ENCODE measurements around the gene TRIM56.
"Not testable (repeated sequence)": the region's sequence is repeated elsewhere in the genome, so short reads cannot be mapped to it uniquely, and the experiment has no call there.

The TRIM56 gene

GRCh38 chr7:101085162-101085964, at the start of gene TRIM56:
Gene TRIM56 (plus strand): TSS chr7:101085481. CDS start chr7:101087313, 1,832 bp downstream.
- peak; percentile 90 for DNase-seq

- no peak for DNase-seq
Observed at GRCh38 chr7:101035941-101036340, 49.3 kb upstream of the TRIM56 start.

- DNase-seq, result not testable (repeated sequence)
Observed at GRCh38 chr7:101041283-101041682, 44.0 kb upstream of the TRIM56 start.

GRCh38 chr7:101058355-101058754, 26.9 kb upstream of the TRIM56 start:
- DNase-seq, result peak; percentile 75

GRCh38 chr7:101059620-101059942, 25.7 kb upstream of the TRIM56 start:
- DNase-seq, result no peak

- DNase-seq, result no peak
Observed at GRCh38 chr7:101060992-101061391, 24.3 kb upstream of the TRIM56 start.

- not testable (repeated sequence) for DNase-seq
Observed at GRCh38 chr7:101064176-101064550, 21.1 kb upstream of the TRIM56 start.

- not testable (repeated sequence) for DNase-seq
Observed at GRCh38 chr7:101065162-101065561, 20.1 kb upstream of the TRIM56 start.

GRCh38 chr7:101066141-101066832, 19.0 kb upstream of the TRIM56 start:
- DNase-seq, result no peak

GRCh38 chr7:101066833-101067177, 18.5 kb upstream of the TRIM56 start:
- no peak for DNase-seq

GRCh38 chr7:101068401-101068800, 16.9 kb upstream of the TRIM56 start:
- no peak for DNase-seq

- DNase-seq, result not testable (repeated sequence)
Observed at GRCh38 chr7:101071362-101072104, 13.7 kb upstream of the TRIM56 start.

- no peak for DNase-seq
Observed at GRCh38 chr7:101075646-101076045, 9.6 kb upstream of the TRIM56 start.

GRCh38 chr7:101076183-101076582, 9.1 kb upstream of the TRIM56 start:
- not testable (repeated sequence) for DNase-seq

GRCh38 chr7:101077303-101078086, 7.8 kb upstream of the TRIM56 start:
- DNase-seq, result peak; percentile 81

- DNase-seq, result no peak
Observed at GRCh38 chr7:101081432-101081831, 3.8 kb upstream of the TRIM56 start.

GRCh38 chr7:101084865-101085161, 468 bp upstream of the TRIM56 start:
- DNase-seq, result no peak

- DNase-seq, result no peak
Observed at GRCh38 chr7:101087334-101088068, 2.2 kb downstream of the TRIM56 start.

GRCh38 chr7:101088069-101088425, 2.8 kb downstream of the TRIM56 start:
- DNase-seq, result no peak

GRCh38 chr7:101088858-101089529, 3.7 kb downstream of the TRIM56 start:
- DNase-seq, result no peak

GRCh38 chr7:101089876-101090275, 4.6 kb downstream of the TRIM56 start:
- DNase-seq, result no peak

All from femur (tissue), 1 donor.